GM19468 (cell line): Measurements from ENCODE around the gene CD40LG.
A peak's percentile ranks its signal among the peaks of the same experiment; 100 is the strongest.

Experiments used
- ATAC-seq: cut with Tn5 transposase; IDR thresholded peaks from one replicate; pipeline ENCODE4 v1.9.1; 2021; ENCODE audit warnings: mild to moderate bottlenecking, moderate library complexity, moderate number of reproducible peaks; ENCODE audit not compliant: unreplicated experiment; ENCODE audit errors: extremely low read depth

Gene CD40LG

DNA sequence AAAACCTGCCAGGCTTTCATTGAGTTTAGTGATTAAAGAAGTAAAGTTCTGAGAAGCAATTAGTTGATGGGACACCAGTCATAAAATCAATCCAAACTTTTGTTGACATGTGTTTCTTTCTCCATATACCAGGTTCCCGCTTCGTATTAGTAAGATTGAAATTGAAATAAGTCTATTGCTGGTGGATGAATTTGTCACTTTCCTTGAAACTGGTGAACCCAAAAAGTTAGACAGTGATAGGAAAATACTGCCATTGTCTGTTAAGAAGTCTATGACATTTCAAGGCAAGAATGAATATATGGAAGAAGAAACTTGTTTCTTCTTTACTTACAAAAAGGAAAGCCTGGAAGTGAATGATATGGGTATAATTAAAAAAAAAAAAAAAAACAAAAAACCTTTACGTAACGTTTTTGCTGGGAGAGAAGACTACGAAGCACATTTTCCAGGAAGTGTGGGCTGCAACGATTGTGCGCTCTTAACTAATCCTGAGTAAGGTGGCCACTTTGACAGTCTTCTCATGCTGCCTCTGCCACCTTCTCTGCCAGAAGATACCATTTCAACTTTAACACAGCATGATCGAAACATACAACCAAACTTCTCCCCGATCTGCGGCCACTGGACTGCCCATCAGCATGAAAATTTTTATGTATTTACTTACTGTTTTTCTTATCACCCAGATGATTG lies at the start of gene CD40LG:
CD40LG (plus strand) TSS at position 482 of the 684 bp plus-strand sequence; CDS start at position 573, 91 bp downstream.
- no peak for ATAC-seq

DNA sequence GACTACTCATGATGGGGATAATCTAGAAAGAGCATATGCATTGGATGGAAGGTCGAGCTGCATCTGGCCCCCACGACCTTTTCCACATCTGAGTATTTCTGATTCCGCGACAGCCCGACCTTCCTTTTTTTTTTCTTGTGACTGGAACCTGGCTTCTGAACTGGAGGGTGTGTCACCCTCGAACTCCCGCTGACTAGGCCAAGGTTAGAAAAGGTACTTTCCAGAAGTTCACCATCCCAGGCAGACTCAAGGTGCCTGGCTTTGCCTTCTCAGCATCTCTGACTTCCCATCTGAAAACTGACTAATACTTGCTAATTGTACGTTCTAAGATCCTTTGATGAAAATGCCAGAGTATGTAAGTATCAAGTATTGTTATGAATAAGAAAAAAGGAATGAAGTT lies 49.3 kb upstream of the CD40LG start:
- no peak for ATAC-seq

DNA sequence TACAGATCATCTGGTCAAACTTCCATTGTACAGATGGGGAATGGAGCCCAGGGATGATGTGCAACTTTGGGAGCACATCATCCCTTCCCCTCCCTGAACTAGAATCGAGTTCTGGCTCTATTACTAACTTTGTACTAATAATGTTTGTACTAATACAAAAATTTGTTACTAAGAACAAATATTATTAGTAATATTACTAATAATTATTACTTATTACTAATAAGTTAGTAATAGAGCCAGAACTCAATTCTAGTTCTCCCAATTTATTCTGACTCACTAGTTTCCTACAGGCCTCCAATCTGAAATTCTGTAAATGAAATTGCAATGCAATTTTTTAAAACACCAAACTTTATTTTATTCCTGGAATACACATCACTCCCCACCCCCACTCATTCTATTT lies 47.9 kb upstream of the CD40LG start:
- no peak for ATAC-seq

DNA sequence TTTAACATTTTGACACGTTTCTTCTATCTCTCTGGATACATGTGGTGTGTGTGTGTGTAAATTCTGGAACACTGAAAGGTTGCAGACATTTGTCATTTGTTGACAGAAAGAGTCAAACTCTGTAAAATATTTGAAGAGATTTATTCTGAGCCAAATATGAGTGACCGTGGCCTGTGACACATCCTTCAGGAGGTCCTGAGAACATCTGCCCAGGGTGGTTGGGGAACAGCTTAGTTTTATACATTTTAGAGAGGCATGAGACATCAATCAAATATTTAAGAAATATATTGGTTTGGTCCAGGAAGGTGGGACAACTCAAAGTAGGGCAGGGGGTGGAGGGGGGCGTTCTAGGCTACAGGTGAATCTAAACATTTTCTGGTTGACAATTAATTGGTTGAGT lies 40.7 kb upstream of the CD40LG start:
- no peak for ATAC-seq

DNA sequence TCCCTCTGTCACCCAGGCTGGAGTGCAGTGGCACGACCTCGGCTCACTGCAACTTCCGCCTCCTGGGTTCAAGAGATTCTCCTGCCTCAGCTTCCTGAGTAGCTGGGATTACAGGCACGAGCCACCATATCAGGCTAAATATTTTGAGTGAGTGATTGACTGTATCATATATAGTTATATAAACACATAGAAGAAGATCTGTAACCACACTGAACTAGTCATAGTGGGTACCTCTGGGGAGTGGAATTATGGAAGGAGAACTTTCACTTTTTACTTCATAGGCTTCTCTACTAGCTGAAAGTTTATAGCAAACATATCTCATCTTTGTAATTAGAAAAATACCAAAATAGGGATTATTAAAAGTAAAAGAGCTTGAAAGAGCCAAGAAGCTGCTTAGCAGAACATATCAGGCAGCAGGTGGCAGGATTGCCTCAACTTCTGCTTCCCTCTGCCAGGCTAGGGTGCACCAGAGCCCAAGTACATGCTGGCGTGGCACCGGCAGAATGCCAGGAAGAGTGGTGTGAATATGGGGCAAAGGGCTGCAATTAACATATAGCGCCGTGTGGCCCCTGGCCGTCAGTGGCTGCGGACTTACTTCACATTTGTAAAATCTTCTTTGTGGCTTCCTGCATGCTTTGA lies 39.5 kb upstream of the CD40LG start:
- no peak for ATAC-seq

DNA sequence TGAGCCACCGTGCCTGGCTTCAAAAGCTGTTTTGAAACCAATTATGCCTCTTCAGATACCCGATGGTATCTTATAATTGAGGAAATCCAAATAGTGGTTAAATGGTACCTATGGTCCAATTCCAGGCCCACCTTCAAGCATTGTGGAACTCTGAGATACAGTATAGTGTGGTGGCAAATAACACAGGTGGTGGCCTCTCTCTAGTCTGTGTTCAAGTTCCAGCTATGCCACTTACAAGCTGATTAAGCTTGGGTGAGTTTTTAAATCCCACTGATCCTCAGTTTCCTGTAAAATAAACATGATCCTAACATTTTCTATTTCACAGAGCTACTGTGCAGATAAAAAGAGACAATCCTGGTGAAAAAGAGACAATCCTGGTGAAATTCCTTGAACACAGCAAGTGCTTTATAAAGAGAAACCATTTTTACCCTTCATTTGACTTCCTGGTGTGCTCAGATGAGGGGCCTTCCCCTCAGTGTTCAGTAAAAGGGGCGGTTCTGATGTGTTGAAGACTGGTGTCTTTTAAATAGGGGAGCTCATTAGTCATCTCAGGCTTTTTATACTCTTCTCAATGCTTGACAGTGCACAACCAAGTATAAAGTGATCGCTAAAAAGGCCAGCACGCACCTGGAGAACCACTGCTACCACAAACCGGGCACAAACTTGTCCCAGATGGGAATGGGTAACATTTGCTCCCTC lies 30.8 kb upstream of the CD40LG start:
- peak; percentile 64 for ATAC-seq

DNA sequence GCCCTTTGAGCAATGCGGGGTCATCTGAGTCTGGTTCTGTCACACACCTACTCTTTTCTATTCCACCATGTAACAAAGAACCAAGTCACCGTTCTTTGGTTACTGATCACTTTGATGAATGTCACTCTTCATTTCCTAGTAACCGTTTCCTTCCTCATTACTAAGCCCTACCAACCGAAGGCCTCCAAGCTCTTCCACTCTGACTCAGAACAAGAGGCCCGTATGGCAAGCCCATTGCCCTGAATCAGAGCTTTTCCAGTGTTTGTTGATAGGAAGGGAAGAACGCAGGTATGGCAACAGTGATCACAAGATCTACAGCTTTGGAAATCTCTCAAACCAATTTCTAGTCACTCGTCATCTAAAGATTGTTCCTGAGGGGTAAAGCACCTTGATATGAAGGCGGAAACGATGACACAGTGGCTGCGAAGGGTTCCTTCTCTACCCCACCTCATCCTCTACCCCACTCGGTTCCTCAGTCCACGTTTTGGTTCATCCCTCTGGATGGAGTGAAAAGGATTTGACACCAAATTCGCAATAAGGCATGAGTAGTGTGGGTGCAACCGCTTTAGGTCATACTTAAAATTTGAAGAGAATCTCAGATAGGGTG lies 28.0 kb upstream of the CD40LG start:
- ATAC-seq: no peak

DNA sequence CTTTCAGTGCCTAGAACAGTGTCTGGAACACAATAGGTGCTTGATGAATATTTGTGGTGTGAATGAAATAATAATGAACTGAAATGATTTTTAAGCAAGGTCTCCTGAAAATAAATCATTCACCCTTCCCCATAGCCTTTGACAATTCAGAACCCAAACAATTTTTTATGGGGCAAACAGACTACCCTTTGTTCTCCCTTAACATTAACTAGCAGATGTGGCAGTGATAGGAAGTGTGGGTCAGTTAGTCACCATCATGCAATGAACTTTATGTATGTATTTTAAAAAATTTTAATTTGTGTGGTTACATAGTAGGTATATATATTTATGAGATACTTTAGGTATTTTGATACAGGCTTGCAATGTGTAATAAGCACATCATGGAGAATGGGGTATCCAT lies 27.2 kb upstream of the CD40LG start:
- no peak for ATAC-seq

DNA sequence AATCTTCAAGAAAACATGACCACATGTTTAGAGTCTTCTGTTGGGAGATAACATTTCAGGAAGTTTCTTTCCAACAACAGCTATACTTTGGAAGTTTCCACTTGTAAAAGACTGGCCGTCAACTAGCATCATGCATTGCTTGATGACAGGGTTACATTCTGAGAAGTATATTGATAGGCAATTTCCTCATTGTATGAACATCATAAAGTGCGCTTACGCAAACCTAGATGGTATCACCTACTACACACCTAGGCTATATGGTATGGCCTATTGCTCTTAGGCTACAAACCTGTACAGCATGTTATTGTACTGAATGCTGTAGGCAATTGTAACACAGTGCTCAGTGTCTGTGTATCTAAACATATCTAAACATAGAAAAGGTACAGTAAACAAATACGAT lies 25.4 kb upstream of the CD40LG start:
- ATAC-seq: no peak

DNA sequence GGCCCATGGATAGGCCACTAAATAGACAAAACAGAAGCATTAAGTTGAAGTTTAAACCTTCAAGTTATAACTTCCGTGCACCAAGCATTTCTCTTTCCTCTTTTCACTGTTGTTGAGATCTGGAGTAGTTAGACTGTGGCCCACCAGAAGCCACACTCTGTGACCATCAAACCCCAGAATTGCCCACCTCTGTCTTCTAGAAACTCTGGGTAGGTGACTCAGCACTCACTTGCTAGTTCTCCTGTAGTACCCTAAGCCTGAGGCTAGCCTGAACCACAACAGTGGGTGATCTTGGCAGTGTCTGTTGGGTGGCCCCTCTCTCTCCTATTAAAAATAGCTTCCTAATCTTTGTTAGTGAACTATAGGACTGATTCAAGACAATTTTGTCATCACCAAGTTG lies 24.6 kb upstream of the CD40LG start:
- ATAC-seq: no peak

DNA sequence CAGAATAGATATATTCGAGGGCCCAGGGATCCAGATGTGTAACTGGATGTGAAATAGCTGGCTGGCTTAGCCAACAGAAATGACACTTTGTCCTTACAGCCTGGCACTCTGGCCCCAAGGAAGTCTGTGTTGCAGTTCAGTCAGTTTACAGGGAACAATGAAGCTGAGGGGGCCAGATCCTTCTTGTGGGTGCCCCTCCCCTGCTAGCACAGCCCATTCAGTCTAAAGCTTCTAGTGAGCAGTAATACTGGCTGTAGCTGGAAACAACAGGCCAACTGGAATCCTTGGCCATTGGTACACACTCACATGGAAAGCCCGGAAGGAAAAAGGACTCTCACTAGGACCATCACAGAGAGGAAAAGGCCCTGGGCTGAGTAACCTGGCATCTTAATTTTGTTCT lies 22.7 kb upstream of the CD40LG start:
- no peak for ATAC-seq

DNA sequence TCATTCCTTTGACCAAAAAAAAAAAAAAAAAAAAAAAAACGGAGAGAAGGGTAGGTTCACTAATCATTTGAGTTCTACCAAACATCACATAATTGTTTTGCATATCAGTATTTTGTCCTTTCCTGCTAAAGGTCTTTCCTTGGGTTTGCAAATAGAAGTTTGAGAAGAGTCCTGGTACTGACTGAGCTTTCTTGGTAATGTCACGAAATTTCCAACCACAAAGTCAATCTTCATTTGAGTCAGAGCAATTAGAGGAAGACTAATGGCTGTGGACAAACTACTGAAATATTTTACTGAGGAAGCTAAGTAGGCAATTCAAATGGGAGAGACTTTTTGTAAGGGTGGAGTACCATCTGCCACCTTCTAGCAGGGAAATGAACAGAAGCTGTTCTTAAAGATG lies 21.7 kb upstream of the CD40LG start:
- no peak for ATAC-seq

DNA sequence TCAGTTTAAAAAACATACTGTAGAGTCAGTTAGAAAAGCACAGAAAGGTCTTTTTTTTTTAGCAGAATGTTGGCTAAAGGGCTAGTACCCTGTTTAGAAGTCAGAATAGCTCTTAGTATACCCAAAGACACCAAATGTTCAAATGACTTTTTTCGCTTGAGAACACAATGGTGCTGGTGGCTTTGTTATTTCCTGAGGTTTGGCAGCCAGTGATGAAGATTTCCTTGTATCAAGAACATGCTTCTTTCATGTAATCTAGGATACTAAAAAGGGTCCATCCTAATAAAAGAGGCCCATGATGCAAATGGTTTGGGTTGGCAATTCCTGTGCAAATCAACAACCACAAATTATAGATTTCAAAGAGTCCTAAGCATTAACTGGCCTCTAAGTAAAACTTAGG lies 21.1 kb upstream of the CD40LG start:
- ATAC-seq: no peak

DNA sequence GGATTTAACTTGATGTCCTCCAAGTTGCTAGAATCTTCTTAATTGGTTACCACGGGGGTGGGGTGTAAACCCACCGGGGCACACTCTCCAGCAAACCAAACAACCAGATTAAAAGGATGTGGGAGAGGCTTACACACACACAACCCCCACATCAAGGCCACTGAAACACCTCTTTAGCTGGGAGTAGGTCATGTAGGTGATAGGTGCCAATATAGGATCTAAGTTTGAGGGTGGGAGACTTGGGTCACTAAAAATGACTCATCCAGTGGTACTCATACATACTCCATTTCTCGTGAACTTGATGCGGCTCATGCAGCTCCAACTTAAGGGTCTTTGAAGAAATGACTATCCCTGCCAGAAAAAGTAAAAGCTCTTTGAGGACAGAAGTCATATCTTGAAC lies 20.5 kb upstream of the CD40LG start:
- ATAC-seq: no peak

DNA sequence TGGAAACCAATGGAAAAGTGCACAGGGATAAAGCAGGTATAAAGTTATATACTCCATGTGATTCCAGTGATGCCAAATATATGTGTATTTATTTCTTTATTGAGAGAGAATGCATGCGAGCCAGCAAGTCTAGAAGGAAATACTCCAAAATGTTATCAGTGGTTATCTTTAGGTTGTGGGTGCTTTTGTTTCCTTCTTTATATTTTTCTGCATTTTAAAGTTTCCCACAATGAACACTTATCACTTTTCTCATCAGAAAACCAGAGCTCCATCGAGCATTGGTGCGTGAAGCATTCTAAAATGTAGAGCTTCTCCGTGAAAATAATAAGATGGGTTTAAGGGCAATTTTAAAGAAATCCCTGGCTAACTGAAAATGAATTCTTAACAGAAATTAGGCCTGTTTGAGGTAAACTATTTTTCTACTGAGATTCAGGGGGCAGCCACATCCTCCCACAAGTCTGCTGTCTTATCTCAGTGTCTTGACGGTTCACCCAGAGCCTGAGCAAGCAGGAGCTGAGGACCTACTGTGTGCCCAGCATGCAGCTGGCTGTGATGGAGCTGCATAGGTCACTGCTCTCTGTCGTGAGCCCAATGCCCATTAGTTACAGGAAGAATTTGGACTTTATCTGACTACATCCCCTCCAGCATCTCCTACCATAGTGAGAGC lies 18.7 kb upstream of the CD40LG start:
- no peak for ATAC-seq

DNA sequence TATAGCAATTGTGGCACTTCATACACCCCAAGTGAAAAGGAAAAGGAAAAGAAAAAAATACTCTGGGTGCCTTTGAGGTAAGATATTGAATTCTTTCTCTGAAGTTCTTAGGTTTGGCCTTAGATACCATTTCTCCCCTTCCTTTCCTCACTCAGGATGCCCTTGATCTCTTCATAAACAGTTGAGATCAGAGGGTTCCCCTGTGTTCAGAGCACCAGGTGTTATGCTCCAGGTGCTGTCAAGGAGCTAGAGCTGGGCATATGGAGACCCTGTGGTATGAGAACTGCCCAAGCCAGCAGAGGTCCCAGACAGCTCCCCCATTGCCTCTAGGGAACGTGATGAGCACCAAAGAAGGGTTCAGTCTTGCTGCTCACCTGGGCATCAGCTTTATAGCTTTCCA lies 17.1 kb upstream of the CD40LG start:
- no peak for ATAC-seq

DNA sequence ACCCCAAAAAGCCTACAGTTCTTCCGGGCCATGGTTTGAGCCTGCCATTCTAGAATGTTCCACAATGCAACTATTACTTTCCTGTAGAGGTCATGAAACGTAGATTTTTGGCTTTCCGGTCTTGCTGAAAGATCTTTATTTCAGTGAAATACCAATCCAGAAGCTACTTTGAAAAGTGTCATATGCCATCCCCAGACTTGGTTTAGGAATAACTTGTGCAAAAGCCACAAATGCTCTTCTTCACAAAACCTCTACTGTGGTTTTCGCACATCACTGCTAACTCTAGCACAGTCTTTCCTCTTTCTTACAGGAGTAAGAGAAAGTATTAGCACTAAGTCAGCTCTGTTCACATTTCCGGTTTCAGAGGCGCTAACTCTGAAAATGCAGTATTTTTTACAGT lies 12.7 kb upstream of the CD40LG start:
- ATAC-seq: peak; percentile 48

DNA sequence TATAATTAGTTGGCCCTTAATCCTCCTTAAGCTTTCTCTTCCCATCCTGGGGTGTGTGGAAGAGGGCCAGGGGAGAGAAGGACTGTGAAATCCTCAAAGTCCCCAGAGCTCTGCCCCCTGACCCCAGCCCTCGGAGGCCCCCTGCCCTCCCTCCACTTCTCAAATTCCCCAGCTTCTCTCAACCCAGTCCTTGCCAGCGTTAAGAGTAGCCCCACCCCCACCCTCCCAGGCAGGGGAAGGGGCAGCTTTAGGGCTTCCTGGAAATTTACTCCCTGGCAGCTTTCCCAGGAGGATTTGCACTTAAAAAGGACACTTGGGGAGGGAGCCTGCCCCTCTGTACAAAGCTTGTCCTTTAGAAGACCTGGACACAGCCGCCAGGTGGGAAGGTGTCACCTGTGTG lies 11.8 kb upstream of the CD40LG start:
- no peak for ATAC-seq

DNA sequence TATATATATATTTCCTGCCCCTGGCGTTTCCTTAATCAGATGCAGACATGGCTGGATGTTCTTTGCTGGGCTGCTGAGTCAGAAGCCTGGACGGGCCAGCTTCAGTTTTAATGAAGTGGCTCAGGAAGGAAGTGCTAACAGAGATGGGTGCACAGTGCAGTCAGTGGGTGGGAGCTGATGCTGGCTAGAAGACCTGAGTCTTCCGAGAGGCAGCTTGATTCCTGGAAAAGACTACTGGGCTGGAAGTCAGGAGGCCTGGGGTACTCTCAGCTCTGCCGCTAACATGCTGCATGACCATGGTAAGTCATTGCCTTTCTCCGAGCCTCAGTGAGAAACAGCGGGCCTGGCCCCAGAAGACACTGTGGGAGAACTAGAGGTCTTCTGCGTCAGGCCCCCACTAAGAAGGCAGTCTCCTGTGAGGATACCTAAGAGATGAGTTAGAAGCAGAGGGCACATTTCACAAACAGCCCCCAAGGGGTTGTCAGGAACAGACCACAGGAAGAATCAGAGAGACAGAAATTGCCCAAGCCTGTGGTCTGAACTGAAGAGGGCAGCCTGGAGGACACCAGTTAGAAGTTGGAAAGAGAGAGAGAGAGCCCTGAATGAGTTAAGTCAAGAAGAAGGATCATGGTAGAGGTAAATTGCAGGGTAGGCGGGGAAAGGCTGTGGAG lies 8.3 kb upstream of the CD40LG start:
- no peak for ATAC-seq

DNA sequence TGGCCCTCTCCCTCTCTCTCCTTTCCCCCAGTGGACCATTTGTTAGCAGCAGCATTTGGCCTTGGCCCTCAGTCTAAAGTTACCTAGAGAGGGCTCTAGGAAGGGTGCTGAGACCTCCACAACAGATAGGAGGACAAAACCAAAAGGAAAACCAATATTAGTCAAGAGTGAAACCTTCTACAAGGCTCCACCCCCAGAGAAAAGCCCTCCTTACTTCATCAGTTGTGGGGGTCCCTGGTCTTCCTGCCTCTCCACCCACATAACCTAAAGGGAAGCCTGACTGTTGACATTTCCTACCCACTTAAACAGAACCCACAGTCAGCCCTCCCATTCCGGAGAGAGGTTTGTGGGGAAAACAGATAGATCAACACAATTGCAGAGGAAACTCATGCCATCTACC lies 4.7 kb upstream of the CD40LG start:
- no peak for ATAC-seq
